ENCODE results near the gene BLTP3B.
"Not testable (repeated sequence)": the region's sequence is repeated elsewhere in the genome, so short reads cannot be mapped to it uniquely, and the experiment has no call there.

BLTP3B gene, protein sequence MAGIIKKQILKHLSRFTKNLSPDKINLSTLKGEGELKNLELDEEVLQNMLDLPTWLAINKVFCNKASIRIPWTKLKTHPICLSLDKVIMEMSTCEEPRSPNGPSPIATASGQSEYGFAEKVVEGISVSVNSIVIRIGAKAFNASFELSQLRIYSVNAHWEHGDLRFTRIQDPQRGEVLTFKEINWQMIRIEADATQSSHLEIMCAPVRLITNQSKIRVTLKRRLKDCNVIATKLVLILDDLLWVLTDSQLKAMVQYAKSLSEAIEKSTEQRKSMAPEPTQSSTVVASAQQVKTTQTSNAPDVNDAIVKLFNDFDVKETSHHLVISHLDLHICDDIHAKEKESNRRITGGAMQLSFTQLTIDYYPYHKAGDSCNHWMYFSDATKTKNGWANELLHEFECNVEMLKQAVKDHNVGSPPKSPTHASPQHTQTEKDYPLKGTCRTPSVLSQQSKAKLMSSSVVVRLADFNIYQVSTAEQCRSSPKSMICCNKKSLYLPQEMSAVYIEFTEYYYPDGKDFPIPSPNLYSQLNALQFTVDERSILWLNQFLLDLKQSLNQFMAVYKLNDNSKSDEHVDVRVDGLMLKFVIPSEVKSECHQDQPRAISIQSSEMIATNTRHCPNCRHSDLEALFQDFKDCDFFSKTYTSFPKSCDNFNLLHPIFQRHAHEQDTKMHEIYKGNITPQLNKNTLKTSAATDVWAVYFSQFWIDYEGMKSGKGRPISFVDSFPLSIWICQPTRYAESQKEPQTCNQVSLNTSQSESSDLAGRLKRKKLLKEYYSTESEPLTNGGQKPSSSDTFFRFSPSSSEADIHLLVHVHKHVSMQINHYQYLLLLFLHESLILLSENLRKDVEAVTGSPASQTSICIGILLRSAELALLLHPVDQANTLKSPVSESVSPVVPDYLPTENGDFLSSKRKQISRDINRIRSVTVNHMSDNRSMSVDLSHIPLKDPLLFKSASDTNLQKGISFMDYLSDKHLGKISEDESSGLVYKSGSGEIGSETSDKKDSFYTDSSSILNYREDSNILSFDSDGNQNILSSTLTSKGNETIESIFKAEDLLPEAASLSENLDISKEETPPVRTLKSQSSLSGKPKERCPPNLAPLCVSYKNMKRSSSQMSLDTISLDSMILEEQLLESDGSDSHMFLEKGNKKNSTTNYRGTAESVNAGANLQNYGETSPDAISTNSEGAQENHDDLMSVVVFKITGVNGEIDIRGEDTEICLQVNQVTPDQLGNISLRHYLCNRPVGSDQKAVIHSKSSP (N-terminal part only)

DNA sequence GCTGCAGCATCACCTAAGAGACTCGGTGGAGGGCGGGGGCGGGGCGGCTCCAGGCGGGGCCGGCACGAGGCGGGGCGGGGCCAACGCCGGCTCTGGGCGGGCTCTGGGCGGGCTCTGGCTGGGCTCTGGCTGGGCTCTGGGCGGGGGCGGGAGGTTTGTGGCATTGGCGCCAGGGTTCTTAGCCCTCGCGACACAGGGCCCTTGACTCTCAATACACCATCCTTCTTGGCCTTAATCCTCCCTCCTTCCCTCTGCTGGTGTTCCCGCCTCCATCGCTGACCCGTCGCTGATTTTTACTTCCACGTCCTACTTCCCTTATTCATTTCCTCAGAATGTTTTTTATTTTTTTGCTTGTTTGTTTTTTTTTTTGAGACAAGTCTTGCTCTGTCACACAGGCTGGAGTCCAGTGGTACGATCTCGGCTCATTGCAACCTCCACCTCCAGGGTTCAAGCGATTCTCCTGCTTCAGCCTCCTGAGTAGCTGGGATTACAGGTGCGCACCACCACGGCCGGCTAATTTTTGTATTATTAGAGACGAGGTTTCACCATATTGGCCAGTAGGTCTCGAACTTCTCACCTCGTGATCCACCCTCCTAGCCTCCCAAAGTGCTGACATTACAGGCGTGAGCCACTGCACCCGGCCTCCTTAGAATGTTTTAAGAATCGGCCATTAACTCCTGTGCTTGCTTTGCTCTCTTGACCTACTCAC is at the start of gene BLTP3B:
BLTP3B (minus strand) TSS at position 24 of the 709 bp plus-strand sequence. CDS start 239 bp downstream, outside the sequence.
- DNase-seq = no peak

- DNase-seq = no peak
Observed at GRCh38 chr12:100189636-100190394, 47.1 kb upstream of the BLTP3B start.

- DNase-seq = not testable (repeated sequence)
Observed at GRCh38 chr12:100188888-100189635, 46.4 kb upstream of the BLTP3B start.

DNA sequence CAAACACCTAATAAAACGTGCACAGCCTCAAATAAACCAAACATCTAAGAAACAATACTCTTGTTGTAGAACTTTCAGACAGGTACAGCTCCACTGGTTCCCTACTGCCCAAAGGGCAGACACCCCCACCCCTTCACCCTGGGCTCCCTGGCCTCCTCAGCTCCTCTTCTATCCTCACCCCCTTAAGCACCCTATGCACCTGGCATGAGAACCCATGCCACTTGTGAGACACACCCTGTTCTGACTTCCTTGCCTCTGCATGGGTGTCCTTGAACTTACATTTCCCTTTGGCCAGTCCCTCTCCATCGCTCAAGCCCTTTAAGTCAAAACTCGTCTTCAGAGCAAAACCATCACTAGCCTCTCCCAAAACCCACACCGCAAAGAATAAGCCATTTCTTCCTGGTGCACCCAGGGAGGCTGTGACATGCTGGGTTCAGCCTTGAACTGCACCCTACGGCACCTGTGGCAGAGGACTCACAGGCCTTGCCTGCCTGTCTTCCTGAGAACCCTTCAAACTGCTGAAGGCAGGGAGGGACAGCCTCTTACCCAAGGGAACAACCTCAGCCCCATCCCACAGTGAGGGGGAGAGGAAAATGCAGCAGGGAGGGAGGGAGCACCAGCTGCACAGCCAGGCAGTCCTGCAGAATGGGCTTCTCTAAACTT is 45.3 kb upstream of the BLTP3B start:
- no peak for DNase-seq

DNA sequence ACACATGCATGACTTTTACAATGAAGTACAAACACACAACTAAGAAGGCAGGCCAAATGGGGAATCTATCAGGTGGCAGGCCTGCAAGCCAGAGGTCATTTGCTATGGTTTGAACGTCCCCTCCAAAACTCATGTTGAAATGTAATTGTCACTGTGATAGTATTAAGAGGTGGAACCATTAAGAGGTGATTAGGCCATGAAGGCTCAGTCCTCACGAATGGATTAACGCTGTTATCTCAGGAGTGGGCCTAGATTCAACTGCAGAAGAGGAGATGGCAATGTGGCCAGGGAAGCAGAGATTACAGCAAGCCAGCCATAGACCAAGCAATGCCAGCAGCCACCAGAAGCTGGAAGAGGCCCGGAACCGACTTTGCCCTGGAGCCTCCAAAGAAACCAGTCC is 44.4 kb upstream of the BLTP3B start:
- DNase-seq = no peak

GRCh38 chr12:100186071-100186470 is 43.4 kb upstream of the BLTP3B start:
- DNase-seq = no peak

DNA sequence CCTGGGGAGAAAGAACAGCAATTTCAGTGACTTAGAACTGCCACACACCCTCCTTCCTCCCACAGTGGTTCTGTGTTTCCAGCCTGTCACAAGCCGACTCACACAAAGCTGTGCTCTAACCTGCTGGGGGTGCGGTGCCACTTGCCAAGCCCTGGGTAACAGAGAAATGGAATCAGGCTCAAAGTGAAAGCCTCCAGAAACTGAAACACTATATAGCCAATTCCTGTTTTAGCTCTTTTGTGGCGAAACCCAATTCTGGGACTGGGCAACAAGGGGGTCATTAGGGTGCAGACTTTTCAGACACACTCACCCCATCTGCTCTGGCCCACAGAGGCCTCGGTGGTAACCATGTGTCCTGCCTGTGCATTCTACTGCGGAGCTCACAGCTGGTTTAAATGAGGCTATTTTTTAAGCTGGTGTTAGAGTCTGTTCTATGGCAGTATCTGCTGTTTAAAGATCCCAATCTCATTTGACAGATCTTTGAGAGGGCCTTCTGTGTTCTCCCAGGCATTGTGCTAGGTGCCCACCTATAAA is 42.8 kb upstream of the BLTP3B start:
- no peak for DNase-seq

- no peak for DNase-seq
Observed at GRCh38 chr12:100184549-100185145, 42.0 kb upstream of the BLTP3B start.

GRCh38 chr12:100179252-100179651 is 36.6 kb upstream of the BLTP3B start:
- DNase-seq = no peak

GRCh38 chr12:100176493-100176892 is 33.8 kb upstream of the BLTP3B start:
- not testable (repeated sequence) for DNase-seq

GRCh38 chr12:100174495-100174894 is 31.8 kb upstream of the BLTP3B start:
- DNase-seq = no peak

DNA sequence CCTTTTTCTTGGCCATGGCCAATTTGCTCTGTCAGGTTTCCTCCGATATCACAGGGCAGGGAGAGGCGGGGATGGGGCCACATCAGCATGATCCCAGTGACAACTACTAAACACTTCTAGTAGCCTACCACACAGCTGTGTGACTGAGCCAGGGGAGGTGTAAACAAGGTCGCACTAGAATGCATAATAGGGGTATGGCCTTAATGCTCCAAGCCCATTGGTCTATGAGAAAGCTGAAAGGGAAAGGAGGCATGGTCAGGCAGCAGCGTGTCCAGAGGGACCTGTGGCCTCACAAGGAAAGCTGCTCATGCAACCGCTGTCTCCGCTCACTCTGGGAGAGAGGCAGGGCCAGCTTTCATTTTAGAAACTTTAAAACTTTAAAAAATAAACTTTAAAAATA is 30.4 kb upstream of the BLTP3B start:
- no peak for DNase-seq

DNA sequence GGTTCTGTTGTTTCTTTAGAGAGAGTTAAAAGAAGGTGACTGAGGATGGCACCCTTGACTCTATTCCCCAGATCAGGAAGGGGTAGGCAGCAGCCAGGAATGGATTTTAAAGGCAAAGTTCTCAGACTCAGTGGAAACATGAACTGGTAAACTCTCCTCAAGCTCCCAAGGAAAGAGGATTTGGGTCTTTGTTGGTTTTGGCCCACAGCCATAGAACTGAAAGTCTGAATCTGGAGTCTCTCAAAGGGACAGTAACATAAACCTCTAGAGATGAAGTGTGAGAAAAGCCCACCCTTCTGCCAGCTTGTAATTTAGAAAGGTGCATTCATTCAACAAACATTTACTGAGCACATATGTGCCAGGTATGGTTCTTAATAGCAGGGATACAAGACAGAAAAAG is 28.6 kb upstream of the BLTP3B start:
- DNase-seq = no peak

- no peak for DNase-seq
Observed at GRCh38 chr12:100170313-100170858, 27.7 kb upstream of the BLTP3B start.

GRCh38 chr12:100169345-100169744 is 26.7 kb upstream of the BLTP3B start:
- DNase-seq = no peak

DNA sequence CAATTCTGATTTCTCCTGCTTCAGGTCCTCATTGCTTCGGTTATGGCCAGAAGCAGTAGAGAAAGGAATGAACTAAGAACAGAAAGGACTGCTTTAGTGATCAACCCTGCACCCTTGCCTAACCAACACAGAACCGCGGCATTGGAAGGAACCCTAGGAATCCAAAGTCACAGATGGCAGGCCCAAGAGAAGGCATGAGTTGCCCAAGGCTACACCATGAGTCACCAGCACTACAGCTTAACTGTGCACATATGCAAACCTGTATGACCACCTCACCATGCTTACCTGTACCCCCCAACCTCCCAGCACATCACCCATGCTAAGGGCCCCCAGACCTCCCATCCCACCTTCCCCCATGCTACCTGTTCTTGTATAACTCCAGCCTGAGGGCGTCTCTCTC is 25.9 kb upstream of the BLTP3B start:
- DNase-seq = no peak

DNA sequence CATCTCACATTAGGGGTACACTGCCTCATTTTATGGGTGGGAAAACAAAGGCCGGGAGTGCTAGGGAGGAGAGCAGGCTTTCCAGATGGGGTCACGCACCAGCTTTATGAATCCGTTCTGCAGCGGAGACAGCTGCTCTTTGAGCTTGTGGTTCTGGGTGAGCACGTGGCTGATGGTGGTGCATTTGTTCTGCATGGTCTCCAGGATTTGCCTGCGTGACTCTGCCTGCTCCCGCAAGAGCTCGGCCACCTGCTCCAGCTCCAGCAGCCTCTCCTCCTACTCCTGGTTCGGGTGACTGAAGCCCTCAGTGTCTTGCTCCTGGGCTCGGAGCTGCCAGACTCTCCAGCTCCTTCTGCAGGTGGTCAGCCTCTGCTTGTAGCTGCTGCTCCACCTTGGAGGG is 23.6 kb upstream of the BLTP3B start:
- DNase-seq = no peak

- no peak for DNase-seq
Observed at GRCh38 chr12:100165356-100165755, 22.7 kb upstream of the BLTP3B start.

DNA sequence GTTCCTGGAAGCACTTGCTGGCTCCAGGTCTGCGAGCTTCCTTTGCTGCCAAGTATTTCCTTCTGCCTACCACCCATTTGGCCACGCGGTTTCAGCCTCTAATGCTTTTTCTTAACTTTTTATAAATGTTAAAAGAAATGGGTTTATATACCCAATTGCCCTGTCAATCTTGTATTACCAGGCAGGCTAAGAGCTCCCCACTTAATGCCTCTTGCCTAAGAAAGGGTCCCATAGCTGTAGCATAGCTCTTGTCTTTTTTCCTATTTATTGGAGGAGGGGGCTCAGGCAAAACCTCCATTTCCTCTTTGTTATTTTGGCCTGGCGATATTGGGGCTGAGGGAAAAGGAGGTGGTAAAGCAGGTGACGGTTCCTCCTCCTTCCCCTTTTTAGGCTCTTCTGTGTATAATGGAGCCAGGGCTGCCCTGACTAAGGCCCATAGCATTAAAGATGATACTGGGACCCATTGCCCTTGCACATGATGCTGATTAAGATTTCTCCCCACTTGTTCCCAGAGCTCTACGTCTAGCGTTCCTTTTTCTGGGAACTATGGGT is 21.6 kb upstream of the BLTP3B start:
- no peak for DNase-seq

Data from cortex of kidney (tissue), 1 donor.